B cell (primary cell): ENCODE measurements around the gene PLA2G1B. TPM values are rescaled to one million over a fixed set of nuclear protein-coding genes. Genes with fewer than 3 reads are reported as not detected.

Source experiments
- ATAC-seq: fragments of 200-7000 bp; cut with Tn5 transposase; one replicate; pipeline ENCODE4 v1.10.0; 2021; ENCODE audit warnings: low read depth, mild to moderate bottlenecking, moderate number of reproducible peaks, moderate library complexity
- CTCF ChIA-PET: fragments of 350-600 bp; sonication (Branson Sonifier 250); formaldehyde crosslinking; loops from one replicate; lab custom pipeline; 2021; ENCODE audit warnings: antibody characterized with exemption, inconsistent platforms; lab: Charles Lee
- POLR2A ChIA-PET: fragments of 350-600 bp; sonication (Branson Sonifier 250); formaldehyde crosslinking; loops from one replicate; lab custom pipeline; 2021; ENCODE audit warnings: antibody characterized with exemption; lab: Charles Lee
- DNase-seq: peaks from one replicate; pipeline ENCODE4 v3.0.0; 2013
- H2AFZ ChIP-seq: 2 replicates; pipeline ENCODE4 v1.6.1; 2012; ENCODE audit warnings: mild to moderate bottlenecking, low read depth, low read length; ENCODE audit not compliant: insufficient read depth, poor library complexity, severe bottlenecking
- H3K27ac ChIP-seq, 2 donors: 1 replicate in 1 of 2; 2 replicates in 1 of 2; pipeline ENCODE4 v1.5.1; 2012 to 2013; ENCODE audit warnings: low read length in 2 of 2, mild to moderate bottlenecking in 2 of 2, moderate library complexity in 1 of 2
- H3K27me3 ChIP-seq, 4 experiments: fragments of 200-600 bp in 1 of 4; sonication (generic) in 1 of 4; replicated peaks in 1 of 4; 1 replicate in 2 of 4; 2 replicates in 2 of 4; pipeline versions ENCODE4 v1.6.1 to v1.7.0; 2013 to 2016; ENCODE audit warnings: low read length in 3 of 4, mild to moderate bottlenecking in 2 of 4, mixed read lengths in 1 of 4, moderate library complexity in 1 of 4; ENCODE audit not compliant: insufficient read depth in 4 of 4, control insufficient read depth in 3 of 4; ENCODE audit errors: control extremely low read depth in 1 of 4
- H3K36me3 ChIP-seq, 2 experiments: replicated peaks in 1 of 2; 1 replicate in 1 of 2; 2 replicates in 1 of 2; pipeline versions ENCODE4 v1.6.1 to v1.7.1; 2013; ENCODE audit warnings: low read length in 1 of 2; ENCODE audit not compliant: insufficient read depth in 2 of 2, control insufficient read depth in 1 of 2; ENCODE audit errors: control extremely low read depth in 1 of 2, extremely low read depth in 1 of 2
- H3K4me1 ChIP-seq, 2 donors: fragments of 200-600 bp in 1 of 2; sonication (generic) in 1 of 2; 1 replicate in 1 of 2; 2 replicates in 1 of 2; pipeline versions ENCODE4 v1.5.1 to v1.6.1; 2013 to 2017; ENCODE audit warnings: low read length in 2 of 2; ENCODE audit not compliant: control insufficient read depth in 2 of 2, insufficient read depth in 2 of 2
- H3K4me2 ChIP-seq: replicated peaks from 2 replicates; pipeline ENCODE3; 2012; ENCODE audit warnings: mild to moderate bottlenecking, low read depth, low read length; ENCODE audit not compliant: poor library complexity, severe bottlenecking
- H3K4me3 ChIP-seq, 5 experiments: fragments of 200-600 bp in 1 of 5; sonication (generic) in 1 of 5; 1 replicate in 3 of 5; 2 replicates in 2 of 5; pipeline versions ENCODE4 v1.5.1 to v1.7.0; 2011 to 2016; ENCODE audit warnings: low read length in 4 of 5, mild to moderate bottlenecking in 4 of 5, low read depth in 2 of 5, control low read depth in 1 of 5, moderate library complexity in 1 of 5; ENCODE audit not compliant: insufficient read depth in 1 of 5; ENCODE audit errors: control extremely low read depth in 1 of 5, extremely low read depth in 1 of 5
- H3K79me2 ChIP-seq: fragments of 200-600 bp; sonication (generic); one replicate; pipeline ENCODE4 v1.6.0; 2016; ENCODE audit warnings: low read length; ENCODE audit not compliant: control insufficient read depth, insufficient read depth
- H3K9ac ChIP-seq: fragments of 200-600 bp; sonication (generic); 2 replicates; pipeline ENCODE4 v1.6.1; 2017; ENCODE audit warnings: mild to moderate bottlenecking, low read length, moderate library complexity
- H3K9me3 ChIP-seq, 3 donors: one replicate each; pipeline versions ENCODE4 v1.6.1 to v1.7.1; 2013; ENCODE audit warnings: low read length in 2 of 3; ENCODE audit not compliant: control insufficient read depth in 2 of 3, insufficient read depth in 1 of 3; ENCODE audit errors: control extremely low read depth in 1 of 3
- H4K20me1 ChIP-seq: 2 replicates; pipeline ENCODE4 v1.6.0; 2012; ENCODE audit warnings: mild to moderate bottlenecking, low read length; ENCODE audit not compliant: insufficient read depth, control insufficient read depth, poor library complexity, severe bottlenecking
- H3K27ac Mint-ChIP-seq: one replicate; pipeline ENCODE4 v1.8.0; 2021; ENCODE audit warnings: mixed read lengths
- H3K27me3 Mint-ChIP-seq: one replicate; pipeline ENCODE4 v1.8.0; 2021; ENCODE audit warnings: mixed read lengths
- H3K4me1 Mint-ChIP-seq: one replicate; pipeline ENCODE4 v1.8.0; 2021; ENCODE audit warnings: mixed read lengths
- H3K4me3 Mint-ChIP-seq: one replicate; pipeline ENCODE4 v1.8.0; 2021; ENCODE audit warnings: mixed read lengths
- H3K9me3 Mint-ChIP-seq: one replicate; pipeline ENCODE4 v1.8.0; 2022; ENCODE audit warnings: mixed read lengths; ENCODE audit not compliant: insufficient read depth
- CTCF ChIP-seq: fragments of 200-600 bp; IDR thresholded peaks from one replicate; pipeline ENCODE4 v1.8.0; 2022; ENCODE audit warnings: antibody characterized with exemption, mild to moderate bottlenecking
- EZH2 ChIP-seq: IDR thresholded peaks from 2 replicates; pipeline ENCODE4 v1.6.1; 2012; ENCODE audit warnings: borderline replicate concordance, low read depth, mild to moderate bottlenecking, moderate library complexity, low read length; ENCODE audit not compliant: insufficient read depth, poor library complexity, severe bottlenecking
- WGBS: methylation state at CpG from one replicate; pipeline ENCODE4 v1.1.5; 2013; ENCODE audit warnings: missing lambda C conversion rate; ENCODE audit not compliant: insufficient coverage; 5-methylcytosine and 5-hydroxymethylcytosine counted together
- intact Hi-C: fragments of 100-400 bp; cut with micrococcal nuclease; formaldehyde crosslinking; loops from one replicate; pipeline ENCODE4 v1.10.0; 2022
- polyA plus RNA-seq: library from polyadenylated mRNA; depleted of rRNA; stranded (reverse); fragments of >200 nt; gene quantifications from 2 replicates; pipeline ENCODE4 v1.2.3, GENCODE V29; 2012
- total RNA-seq, 2 donors: library from RNA; stranded (reverse); fragments of 120-200 nt in 1 of 2; gene quantifications; 1 replicate in 1 of 2; 2 replicates in 1 of 2; pipeline versions ENCODE4 v1.2.3 to v1.2.4, GENCODE V29; 2013 to 2022

The PLA2G1B gene
- total and polyA plus RNA-seq, 2 donors (not counting 1 experiment from before 2014, with no cell fraction given), result not detected

GRCh38 chr12:120363274-120363855 is 35.8 kb upstream of the PLA2G1B start:
- Mint-ChIP-seq H3K9me3 (no peaks in the 10 kb centered on the region), H3K27ac (no peak overlapping the region), H3K4me3 (no peak overlapping the region), H3K27me3 (peaks cover 75% of the 10 kb centered on the region), H3K4me1 (peaks cover 13% of the 10 kb centered on the region)
- no peak for TF ChIP-seq EZH2
- no peak for TF ChIP-seq CTCF
- POLR2A ChIA-PET, result no interaction called here
- Histone ChIP-seq H3K4me2 (no peak overlapping the region), H2AFZ (no peak overlapping the region), H3K4me1 (peaks cover 0 to 18% of the 10 kb centered on the region in 2 donors), H3K4me3 (no peak overlapping the region), H3K79me2 (no peaks in the 10 kb centered on the region), H3K9me3 (no peaks in the 10 kb centered on the region), H3K9ac (no peak overlapping the region), H3K27me3 (peaks cover 0 to 70% (median 24%) of the 10 kb centered on the region in 4 experiments), H3K36me3 (no peaks in the 10 kb centered on the region), H4K20me1 (no peaks in the 10 kb centered on the region), H3K27ac (no peak overlapping the region)
- no peak for DNase-seq
- CTCF ChIA-PET, result no interaction called here
- no peak for ATAC-seq
- intact Hi-C loops, result no loop called here
- whole genome bisulfite sequencing, result 87% methylated on average over 8 of the region's 9 CpGs

- no peaks in the 10 kb centered on the region for H3K36me3 ChIP-seq
- no peak overlapping the region for H3K4me3 ChIP-seq
- DNase-seq (no peak), ATAC-seq (no peak)
- no peak overlapping the region for H3K4me2 ChIP-seq
- no peak for TF ChIP-seq EZH2
- TF ChIP-seq CTCF, result no peak
- no peak overlapping the region for H3K27ac Mint-ChIP-seq
- peaks cover 0 to 11% of the 10 kb centered on the region in 2 donors for H3K4me1 ChIP-seq
- H3K27me3 ChIP-seq, result peaks cover 0 to 66% (median 26%) of the 10 kb centered on the region in 4 experiments
- H3K4me3 Mint-ChIP-seq, result no peak overlapping the region
- H3K79me2 ChIP-seq, result no peaks in the 10 kb centered on the region
- no peaks in the 10 kb centered on the region for H3K9me3 ChIP-seq
- H4K20me1 ChIP-seq, result no peaks in the 10 kb centered on the region
- no peak overlapping the region for H2AFZ ChIP-seq
- H3K9ac ChIP-seq, result no peak overlapping the region
- H3K27ac ChIP-seq, result no peak overlapping the region
- whole genome bisulfite sequencing, result 91% methylated on average over 8 of the region's 14 CpGs
- peaks cover 79% of the 10 kb centered on the region for H3K27me3 Mint-ChIP-seq
- ChIA-PET CTCF (interaction anchor here (0.6 to 1.0 kb wide), 2 partner anchors 104 to 1796 kb away, joined by 3 to 4 read pairs; no protein-coding TSS in a partner anchor), POLR2A (no interaction called here)
- intact Hi-C loops, result no loop called here
- no peaks in the 10 kb centered on the region for H3K9me3 Mint-ChIP-seq
- H3K4me1 Mint-ChIP-seq, result peaks cover 11% of the 10 kb centered on the region
Measured at GRCh38 chr12:120362516-120363273, 35.1 kb upstream of the PLA2G1B start.
